ENCODE measurements around the gene ARHGAP45. TPM values are rescaled to one million over a fixed set of nuclear protein-coding genes. Genes with fewer than 3 reads are reported as not detected.

ARHGAP45 gene
- total RNA-seq, 1 donor from 2014 or later, result 312 TPM

DNA sequence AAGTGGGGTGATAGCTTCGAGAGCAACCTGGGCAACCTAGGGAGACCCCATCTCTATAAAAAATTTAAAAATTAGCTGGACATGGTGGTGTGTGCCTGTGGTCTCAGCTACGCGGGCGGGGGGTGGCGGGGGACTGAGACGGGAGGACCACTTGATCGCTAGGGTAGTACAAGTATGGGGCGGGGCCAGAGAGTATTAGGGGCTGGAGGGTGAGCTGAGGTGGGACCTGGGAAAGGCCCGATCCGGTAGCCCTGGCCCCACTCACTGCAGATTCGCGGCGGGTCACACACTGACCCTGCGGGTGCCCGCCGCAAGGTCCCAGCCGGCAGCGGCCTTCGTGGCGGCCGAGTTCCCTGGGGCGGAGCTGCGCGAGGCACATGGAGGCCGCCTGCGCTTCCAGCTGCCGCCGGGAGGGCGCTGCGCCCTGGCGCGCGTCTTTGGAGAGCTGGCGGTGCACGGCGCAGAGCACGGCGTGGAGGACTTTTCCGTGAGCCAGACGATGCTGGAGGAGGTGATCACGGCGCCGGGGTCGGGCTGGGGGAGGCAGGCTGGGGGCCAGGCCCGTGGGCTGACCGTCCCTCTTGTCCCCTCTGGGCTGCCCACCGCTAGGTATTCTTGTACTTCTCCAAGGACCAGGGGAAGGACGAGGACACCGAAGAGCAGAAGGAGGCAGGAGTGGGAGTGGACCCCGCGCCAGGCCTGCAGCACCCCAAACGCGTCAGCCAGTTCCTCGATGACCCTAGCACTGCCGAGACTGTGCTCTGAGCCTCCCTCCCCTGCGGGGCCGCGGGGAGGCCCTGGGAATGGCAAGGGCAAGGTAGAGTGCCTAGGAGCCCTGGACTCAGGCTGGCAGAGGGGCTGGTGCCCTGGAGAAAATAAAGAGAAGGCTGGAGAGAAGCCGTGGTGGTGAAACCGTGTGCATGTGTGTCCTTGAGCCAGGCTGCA lies 2.0 kb upstream of the ARHGAP45 start:
- Mint-ChIP-seq H3K36me3 (ENCODE audit: low read depth) (peaks cover 18% of the 10 kb centered on the region), H3K4me3 (peak overlapping the region; percentile 60), H3K27ac (no peak overlapping the region), H3K27me3 (no peaks in the 10 kb centered on the region), H3K9me3 (no peaks in the 10 kb centered on the region), H3K4me1 (peaks cover 38% of the 10 kb centered on the region)
- ChIA-PET POLR2A (interaction anchor here (0.6 to 5.3 kb wide), 14 partner anchors 12 to 794 kb away, joined by 3 to 140 read pairs (median 7); partner anchors contain the start of genes ABCA7, CNN2, GPX4 and RNU6-2), CTCF (interaction anchor here (0.6 to 2.7 kb wide), 14 partner anchors 10 to 179 kb away, joined by 3 to 13 read pairs (median 4); partner anchors contain the start of genes ABCA7 and CNN2)
- TF ChIP-seq, protein P1, sequence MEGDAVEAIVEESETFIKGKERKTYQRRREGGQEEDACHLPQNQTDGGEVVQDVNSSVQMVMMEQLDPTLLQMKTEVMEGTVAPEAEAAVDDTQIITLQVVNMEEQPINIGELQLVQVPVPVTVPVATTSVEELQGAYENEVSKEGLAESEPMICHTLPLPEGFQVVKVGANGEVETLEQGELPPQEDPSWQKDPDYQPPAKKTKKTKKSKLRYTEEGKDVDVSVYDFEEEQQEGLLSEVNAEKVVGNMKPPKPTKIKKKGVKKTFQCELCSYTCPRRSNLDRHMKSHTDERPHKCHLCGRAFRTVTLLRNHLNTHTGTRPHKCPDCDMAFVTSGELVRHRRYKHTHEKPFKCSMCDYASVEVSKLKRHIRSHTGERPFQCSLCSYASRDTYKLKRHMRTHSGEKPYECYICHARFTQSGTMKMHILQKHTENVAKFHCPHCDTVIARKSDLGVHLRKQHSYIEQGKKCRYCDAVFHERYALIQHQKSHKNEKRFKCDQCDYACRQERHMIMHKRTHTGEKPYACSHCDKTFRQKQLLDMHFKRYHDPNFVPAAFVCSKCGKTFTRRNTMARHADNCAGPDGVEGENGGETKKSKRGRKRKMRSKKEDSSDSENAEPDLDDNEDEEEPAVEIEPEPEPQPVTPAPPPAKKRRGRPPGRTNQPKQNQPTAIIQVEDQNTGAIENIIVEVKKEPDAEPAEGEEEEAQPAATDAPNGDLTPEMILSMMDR (IDR thresholded peaks at IDR 0.05), result peak; percentile 33
- DNase-seq (peak; percentile 68), ATAC-seq (ENCODE audit: low read depth) (peak; percentile 36)
- intact Hi-C loops (cut with micrococcal nuclease), result loop anchor here (5.0 kb wide), 1 partner anchor 127 kb away; no protein-coding TSS in a partner anchor

DNA sequence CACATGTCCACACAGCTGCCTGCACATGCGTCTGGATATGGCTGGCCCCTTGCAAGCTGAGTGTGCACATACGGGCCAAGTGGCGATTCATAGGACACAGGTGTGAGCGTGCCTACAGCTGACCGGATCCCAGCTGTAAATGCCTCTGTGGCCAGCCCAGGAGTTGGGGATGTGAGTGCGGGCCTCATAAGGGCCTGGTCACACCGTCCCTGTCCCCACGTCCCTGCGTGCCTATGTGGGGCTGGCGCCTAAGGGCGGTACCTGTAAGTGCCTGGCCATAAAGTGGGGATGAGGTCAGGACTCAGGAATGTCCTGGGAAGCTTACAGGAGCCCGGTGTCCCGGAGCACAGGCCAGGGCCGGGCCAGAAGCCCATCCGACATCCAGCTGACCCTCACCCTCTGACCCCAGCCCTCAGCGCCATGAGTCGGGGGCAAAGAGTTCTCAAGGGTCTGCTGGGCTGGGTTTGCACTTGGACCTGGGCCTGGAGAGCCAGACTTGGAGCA lies 1.3 kb upstream of the ARHGAP45 start:
- CTCF ChIA-PET, result interaction anchor here (1.0 to 2.7 kb wide), 5 partner anchors 9 to 201 kb away, joined by 3 to 13 read pairs (median 4); partner anchors contain the start of gene CNN2
- Mint-ChIP-seq H3K27ac (no peak overlapping the region), H3K36me3 (ENCODE audit: low read depth) (peaks cover 21% of the 10 kb centered on the region), H3K4me1 (peaks cover 39% of the 10 kb centered on the region), H3K27me3 (no peaks in the 10 kb centered on the region), H3K4me3 (peak overlapping the region; percentile 60), H3K9me3 (no peaks in the 10 kb centered on the region)
- no peak for DNase-seq
- ATAC-seq (ENCODE audit: low read depth), result no peak
- POLR2A ChIA-PET, result interaction anchor here (0.6 to 5.3 kb wide), 9 partner anchors 9 to 204 kb away, joined by 3 to 140 read pairs (median 25); partner anchors contain the start of genes ABCA7, CIRBP, CNN2 and WDR18
- TF ChIP-seq, protein P1 (IDR thresholded peaks at IDR 0.05), result no peak
- intact Hi-C loops (cut with micrococcal nuclease), result loop anchor here (2.0 to 5.0 kb wide), 2 partner anchors 27 to 127 kb away; no protein-coding TSS in a partner anchor

DNA sequence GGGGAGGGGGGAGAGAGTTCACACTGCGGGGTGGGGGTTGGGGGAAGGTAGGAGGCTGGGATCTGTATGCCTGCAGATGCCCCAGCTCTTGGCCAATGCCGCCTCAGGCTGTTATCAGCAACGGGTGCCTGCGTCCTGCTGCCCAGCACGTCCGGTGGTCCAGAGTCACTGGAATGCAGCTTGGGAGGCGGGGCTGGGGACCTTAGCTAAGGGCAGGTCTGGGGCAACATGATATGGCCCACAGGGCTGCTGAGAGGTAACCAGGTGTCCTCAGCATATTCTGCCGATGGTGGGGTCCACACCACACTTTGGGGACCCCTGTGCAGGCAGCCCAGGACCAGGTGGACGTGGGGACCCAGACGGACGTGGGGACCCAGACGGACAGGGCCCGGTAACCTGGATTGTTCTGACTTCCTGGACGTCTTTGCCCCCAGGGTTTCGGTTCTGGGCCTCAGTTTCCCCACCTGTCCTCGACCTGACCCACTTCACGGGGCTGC lies 668 bp upstream of the ARHGAP45 start:
- peaks cover 39% of the 10 kb centered on the region for H3K4me1 Mint-ChIP-seq

DNA sequence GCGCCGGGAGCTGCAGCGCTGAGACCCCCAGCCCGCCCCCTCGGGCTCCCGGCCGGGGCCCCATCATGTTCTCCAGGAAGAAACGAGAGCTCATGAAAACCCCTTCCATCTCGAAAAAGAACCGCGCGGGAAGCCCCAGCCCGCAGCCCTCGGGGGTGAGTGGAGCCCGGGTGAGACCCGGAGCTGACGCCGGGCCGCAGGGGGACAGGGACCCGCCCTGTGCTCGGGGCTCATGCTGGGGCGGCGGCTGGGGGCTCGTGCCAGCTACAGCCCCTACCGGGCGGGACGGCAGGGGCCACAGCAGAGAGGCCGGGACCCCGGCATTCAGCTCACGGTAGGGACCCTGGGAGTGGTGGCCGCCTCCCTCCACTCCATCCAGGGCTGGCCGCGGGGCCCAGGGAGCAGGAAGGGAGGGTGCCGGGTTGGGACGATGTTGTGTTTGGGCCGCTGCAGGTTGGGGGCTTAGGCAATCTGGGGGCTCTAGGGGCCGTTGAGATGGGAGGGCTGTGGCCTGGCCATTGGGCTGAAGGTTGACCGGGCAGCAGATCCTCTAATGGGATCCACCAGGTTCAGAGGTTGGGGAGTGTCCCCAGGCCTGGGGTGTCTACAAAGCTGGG lies 482 bp downstream of the ARHGAP45 start:
- peak overlapping the region; percentile 93 for H3K4me3 Mint-ChIP-seq
- no peaks in the 10 kb centered on the region for H3K9me3 Mint-ChIP-seq
- CTCF ChIA-PET, result interaction anchor here (0.9 to 1.9 kb wide), 10 partner anchors 10 to 204 kb away, joined by 3 to 6 read pairs (median 4); partner anchors contain the start of genes ABCA7 and CNN2
- POLR2A ChIA-PET, result interaction anchor here (0.5 to 5.3 kb wide), 28 partner anchors 9 to 538 kb away, joined by 3 to 140 read pairs (median 6); partner anchors contain the start of genes ABCA7, CIRBP, CNN2 and GPX4
- no peak for DNase-seq
- H3K36me3 Mint-ChIP-seq (ENCODE audit: low read depth), result peaks cover 27% of the 10 kb centered on the region
- peak overlapping the region; percentile 89 for H3K27ac Mint-ChIP-seq
- TF ChIP-seq, protein P1 (IDR thresholded peaks at IDR 0.05), result no peak
- no peaks in the 10 kb centered on the region for H3K27me3 Mint-ChIP-seq
- peaks cover 48% of the 10 kb centered on the region for H3K4me1 Mint-ChIP-seq
- intact Hi-C loops (cut with micrococcal nuclease), result loop anchor here (1.0 to 5.0 kb wide), 3 partner anchors 10 to 125 kb away; no protein-coding TSS in a partner anchor
- peak; percentile 36 for ATAC-seq (ENCODE audit: low read depth)

More for the DNA sequence above, 668 bp upstream of the ARHGAP45 start:
- Mint-ChIP-seq H3K27ac (no peak overlapping the region), H3K4me3 (peak overlapping the region; percentile 77), H3K27me3 (no peaks in the 10 kb centered on the region), H3K36me3 (ENCODE audit: low read depth) (peaks cover 23% of the 10 kb centered on the region), H3K9me3 (no peaks in the 10 kb centered on the region)
- ATAC-seq (ENCODE audit: low read depth) (no peak), DNase-seq (no peak)
- intact Hi-C loops (cut with micrococcal nuclease), result loop anchor here (2.0 to 5.0 kb wide), 2 partner anchors 27 to 126 kb away; no protein-coding TSS in a partner anchor
- ChIA-PET POLR2A (interaction anchor here (0.6 to 5.3 kb wide), 19 partner anchors 9 to 527 kb away, joined by 3 to 140 read pairs (median 20); partner anchors contain the start of genes ABCA7, CIRBP, CNN2 and GPX4), CTCF (interaction anchor here (0.5 to 2.7 kb wide), 9 partner anchors 8 to 307 kb away, joined by 3 to 9 read pairs (median 3); no protein-coding TSS in a partner anchor)
- TF ChIP-seq, protein P1 (IDR thresholded peaks at IDR 0.05), result no peak

Measured in activated B cell treated with CpG ODN at 0.5 μM for 24 hours (primary cell).